GM20000 (cell line): ENCODE measurements around the gene USP25.

ENCODE experiments used
- DNase-seq: peaks from one replicate; pipeline ENCODE4 v3.0.0; 2012; ENCODE audit warnings: low spot score
- TF ChIP-seq, protein P1 (sequence below): IDR thresholded peaks from 2 replicates; pipeline ENCODE4 v1.5.1; 2012; ENCODE audit warnings: mild to moderate bottlenecking, control low read depth; ENCODE audit errors: extremely low read depth, missing control alignments

USP25 gene

DNA sequence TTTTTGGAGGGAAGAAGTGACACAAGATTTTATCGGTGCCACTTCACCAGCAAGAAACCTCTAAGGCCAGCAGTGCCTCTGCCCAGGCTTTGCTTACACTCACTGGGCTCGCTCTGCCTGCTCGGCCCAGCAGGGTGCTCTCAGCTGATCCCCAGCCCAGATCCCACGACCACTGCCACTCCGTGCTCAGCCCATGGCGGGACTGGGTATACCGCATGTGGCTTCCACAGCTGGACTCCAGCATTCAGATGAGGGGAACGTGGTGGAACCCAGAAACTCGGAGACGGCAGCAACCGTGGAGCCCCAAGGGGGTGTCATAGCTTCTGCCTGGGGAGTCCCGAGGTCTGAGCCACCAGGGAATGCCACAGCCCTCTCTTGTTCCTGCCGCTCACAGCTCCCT is 12.9 kb downstream of the USP25 start:
- no peak for DNase-seq
- TF ChIP-seq, protein P1, sequence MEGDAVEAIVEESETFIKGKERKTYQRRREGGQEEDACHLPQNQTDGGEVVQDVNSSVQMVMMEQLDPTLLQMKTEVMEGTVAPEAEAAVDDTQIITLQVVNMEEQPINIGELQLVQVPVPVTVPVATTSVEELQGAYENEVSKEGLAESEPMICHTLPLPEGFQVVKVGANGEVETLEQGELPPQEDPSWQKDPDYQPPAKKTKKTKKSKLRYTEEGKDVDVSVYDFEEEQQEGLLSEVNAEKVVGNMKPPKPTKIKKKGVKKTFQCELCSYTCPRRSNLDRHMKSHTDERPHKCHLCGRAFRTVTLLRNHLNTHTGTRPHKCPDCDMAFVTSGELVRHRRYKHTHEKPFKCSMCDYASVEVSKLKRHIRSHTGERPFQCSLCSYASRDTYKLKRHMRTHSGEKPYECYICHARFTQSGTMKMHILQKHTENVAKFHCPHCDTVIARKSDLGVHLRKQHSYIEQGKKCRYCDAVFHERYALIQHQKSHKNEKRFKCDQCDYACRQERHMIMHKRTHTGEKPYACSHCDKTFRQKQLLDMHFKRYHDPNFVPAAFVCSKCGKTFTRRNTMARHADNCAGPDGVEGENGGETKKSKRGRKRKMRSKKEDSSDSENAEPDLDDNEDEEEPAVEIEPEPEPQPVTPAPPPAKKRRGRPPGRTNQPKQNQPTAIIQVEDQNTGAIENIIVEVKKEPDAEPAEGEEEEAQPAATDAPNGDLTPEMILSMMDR = no peak

DNA sequence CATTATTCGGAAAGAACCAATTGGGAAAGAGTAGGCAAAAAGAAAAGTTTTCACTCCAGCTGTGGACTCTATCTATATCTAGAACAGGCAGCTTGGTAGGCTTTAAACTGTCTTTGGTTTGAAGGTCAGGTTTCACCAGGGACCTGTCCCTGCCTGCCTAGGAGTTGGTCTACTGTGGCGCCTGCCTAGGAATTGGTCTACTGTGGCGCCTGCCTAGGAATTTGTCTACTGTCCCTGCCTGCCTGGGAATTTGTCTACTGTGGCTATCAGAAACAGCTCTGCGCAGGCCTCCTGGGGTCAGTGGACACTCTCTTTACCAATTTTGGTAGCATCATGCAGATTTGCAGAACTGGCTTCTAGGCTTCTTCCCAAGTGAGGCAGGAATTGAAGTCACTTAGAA is 13.8 kb downstream of the USP25 start:
- TF ChIP-seq, protein P1 = no peak
- no peak for DNase-seq

DNA sequence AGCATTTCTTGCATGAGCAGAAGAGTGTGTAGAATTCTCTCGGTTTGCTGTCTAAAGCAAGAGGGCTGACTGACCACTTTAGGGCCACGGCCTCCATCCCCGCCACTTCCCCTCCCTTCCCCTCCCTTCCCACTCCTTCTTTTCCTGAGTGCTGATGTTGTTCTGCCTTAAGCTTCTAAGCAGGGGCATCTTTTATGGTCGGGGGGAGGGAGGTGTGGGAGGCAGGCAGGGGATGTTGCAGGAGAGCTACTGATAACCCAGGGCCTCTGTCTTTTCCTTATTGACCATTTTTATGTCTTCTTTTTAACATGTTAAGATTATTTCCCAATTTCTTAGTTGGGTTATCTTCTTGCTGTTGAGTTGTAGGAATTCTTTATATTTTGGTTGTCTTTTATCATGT is 15.1 kb downstream of the USP25 start:
- no peak for DNase-seq

DNA sequence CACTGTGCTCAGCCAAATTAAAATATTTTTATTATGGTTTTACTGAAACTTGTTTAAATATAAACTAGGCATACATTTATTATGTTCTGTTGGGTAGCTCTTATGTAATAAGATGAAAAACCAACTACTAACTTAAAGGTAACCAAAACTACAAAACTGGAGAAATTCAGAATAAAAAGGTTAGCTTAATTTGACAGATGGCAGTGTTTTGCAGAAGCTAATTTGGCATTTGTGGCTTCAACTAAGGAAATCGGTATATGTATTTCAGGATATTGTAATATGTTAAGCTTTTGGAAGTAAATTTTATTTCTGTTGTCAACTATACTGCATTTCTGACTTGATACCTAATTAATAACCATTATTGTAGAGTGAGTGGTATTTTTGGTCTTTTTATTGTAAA is 18.8 kb downstream of the USP25 start:
- TF ChIP-seq, protein P1 = no peak
- DNase-seq = no peak

More for the DNA sequence above, 15.1 kb downstream of the USP25 start:
- TF ChIP-seq, protein P1 = no peak

DNA sequence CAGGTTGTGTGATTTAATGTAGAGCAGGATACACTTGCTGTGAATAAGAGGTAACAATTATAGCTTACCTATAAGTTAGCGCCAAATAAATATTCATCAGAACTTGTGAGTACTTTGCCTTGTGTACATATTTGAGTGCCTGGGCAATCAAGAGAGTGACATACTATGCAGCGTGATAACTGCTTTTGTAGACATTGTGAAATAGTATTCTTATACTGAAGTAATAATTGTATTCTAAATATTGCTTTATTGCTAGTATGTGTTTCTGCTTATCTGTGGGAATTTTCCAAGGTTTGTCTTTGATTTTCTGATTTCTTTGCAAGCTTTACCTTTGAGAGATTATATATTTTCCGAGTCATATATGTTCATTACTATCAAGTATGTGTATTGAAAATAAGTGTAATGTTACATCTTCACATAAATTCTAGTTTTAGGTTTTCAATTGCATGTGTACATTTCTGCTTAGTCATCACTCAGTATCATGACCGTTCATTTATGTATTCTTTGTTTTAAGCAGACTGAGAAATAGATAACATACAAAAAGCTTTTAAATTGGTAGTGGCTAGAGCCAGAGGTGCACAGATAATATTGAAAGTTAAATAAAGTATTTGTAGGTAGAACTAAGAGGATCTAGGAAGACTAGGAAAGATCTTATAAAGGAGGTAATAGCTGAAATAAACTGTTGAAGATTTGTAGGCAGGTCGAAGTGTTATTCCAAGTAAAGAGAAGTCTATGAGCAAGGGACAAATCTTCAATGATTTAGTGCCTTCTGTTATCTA is 19.5 kb downstream of the USP25 start:
- DNase-seq = no peak
- TF ChIP-seq, protein P1 = no peak

DNA sequence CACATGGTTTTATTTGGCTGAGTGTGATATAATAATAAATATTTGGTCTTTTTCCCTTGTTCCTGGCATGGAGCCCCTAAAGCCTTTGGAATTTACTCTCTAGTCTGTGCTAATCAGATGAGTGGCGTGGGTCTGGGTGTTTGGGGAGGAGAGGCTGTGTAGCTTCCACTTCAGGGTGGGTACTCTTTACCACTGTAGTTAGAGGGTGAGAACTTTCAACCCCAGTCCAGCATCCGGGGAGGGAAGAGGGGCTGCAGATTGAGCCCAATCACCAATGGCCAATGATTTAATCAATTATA is 20.0 kb downstream of the USP25 start:
- no peak for DNase-seq

DNA sequence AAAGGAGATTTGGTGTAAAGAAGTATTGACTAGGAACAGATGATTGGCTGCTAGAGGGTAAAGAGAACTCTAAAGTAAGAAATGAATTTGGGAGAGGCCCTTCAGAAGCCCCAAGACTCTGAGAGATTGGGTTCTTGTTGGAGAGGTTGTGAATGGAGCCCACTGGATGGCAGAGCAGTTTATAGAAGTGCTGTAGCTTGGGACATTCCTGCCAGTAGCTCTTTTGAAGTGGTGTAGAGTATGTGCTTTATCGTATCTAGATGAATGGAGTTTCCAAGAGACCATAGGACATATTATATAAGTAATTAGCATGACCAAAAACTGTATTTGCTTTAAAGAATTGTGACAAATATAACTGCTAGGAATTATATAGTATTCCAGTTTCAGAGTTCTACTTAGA is 21.3 kb downstream of the USP25 start:
- no peak for DNase-seq

More for the DNA sequence above, 20.0 kb downstream of the USP25 start:
- TF ChIP-seq, protein P1 = no peak

More for the DNA sequence above, 21.3 kb downstream of the USP25 start:
- TF ChIP-seq, protein P1 = no peak
